HG03175 (cell line): Measurements from ENCODE around the gene SLC35F6.
A peak's percentile ranks its signal among the peaks of the same experiment; 100 is the strongest.
"Not testable (repeated sequence)": the region's sequence is repeated elsewhere in the genome, so short reads cannot be mapped to it uniquely, and the experiment has no call there.

ENCODE experiments used
- ATAC-seq: cut with Tn5 transposase; IDR thresholded peaks from one replicate; pipeline ENCODE4 v1.9.1; 2021; ENCODE audit warnings: mild to moderate bottlenecking, moderate library complexity; ENCODE audit not compliant: unreplicated experiment

Gene SLC35F6

GRCh38 chr2:26730549-26731344 is 33.3 kb upstream of the SLC35F6 start:
- ATAC-seq: no peak

- no peak for ATAC-seq
Observed at GRCh38 chr2:26731714-26732113, 32.4 kb upstream of the SLC35F6 start.

- no peak for ATAC-seq
Observed at GRCh38 chr2:26732446-26732845, 31.6 kb upstream of the SLC35F6 start.

- ATAC-seq: no peak
Observed at GRCh38 chr2:26733413-26733812, 30.7 kb upstream of the SLC35F6 start.

- no peak for ATAC-seq
Observed at GRCh38 chr2:26735097-26735496, 29.0 kb upstream of the SLC35F6 start.

DNA sequence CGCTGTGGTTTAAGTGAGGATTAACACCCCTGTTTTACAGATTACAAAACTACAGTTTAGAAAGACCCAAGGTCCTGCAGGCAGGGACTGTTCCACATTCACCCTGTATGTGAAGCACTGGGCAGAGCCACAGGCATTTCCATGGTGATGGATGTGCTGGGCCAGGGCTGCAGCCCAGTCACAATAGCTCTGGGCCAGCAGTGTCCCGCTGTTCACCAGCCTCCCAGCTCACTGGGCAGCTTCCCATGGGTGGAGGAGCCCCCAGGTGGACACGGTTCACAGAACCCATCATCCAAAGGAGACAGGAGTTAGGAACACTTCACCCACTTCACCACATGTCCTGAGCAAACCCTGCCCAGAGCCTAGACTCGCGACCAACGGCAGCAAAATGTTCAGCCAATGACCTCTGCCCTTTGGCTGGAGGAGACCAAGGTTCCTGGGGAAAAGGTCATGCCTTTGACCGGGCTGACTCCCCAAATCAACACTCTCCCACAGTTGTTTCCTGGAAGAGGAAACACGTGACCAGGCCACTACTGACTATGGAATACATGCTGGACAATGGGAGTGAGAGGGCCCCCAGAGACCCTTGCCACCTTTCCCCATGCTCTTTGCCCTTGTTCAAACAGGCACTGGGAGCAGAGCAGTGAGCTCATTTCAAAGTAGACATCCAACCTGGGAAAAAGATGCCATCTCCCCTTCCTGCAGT is 28.0 kb upstream of the SLC35F6 start:
- no peak for ATAC-seq

DNA sequence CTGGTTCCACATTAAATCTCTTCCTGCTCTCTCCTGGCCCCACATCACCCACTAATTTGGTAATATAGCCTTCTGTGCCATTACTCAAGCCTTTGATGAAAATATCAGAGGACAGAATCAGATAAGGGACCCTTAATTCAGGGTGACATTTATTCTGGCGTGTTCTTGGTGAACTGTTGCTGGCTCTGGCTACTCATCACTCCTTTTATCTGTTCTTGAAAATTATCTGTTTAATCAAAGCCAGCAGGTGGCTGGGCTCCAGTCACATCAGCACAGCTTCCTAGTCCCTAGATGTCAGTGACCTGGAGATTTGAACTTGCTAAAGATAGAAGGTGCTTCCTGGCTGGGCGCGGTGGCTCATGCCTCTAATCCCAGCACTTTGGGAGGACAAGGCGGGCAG is 26.9 kb upstream of the SLC35F6 start:
- no peak for ATAC-seq

DNA sequence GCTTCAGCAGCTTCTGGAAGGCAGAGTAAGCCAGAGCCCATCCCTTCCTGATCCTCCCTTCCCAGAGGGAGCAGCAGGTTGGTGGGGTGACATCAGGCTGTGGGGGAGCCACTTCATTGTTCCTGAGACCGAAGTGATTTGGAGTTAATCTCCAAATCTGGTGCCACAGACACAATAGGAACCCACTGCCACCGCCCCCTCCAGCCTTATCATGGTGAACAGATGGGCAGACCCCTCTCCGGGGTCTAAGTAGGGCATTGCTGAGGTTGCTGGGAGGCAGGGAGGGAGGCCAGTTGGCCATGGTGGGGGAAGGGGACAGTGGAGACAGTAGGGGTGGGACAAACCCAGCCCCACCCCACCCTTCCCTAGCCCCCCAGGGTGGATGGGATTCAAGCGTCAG is 25.6 kb upstream of the SLC35F6 start:
- ATAC-seq: no peak

- ATAC-seq: no peak
Observed at GRCh38 chr2:26739514-26739913, 24.6 kb upstream of the SLC35F6 start.

DNA sequence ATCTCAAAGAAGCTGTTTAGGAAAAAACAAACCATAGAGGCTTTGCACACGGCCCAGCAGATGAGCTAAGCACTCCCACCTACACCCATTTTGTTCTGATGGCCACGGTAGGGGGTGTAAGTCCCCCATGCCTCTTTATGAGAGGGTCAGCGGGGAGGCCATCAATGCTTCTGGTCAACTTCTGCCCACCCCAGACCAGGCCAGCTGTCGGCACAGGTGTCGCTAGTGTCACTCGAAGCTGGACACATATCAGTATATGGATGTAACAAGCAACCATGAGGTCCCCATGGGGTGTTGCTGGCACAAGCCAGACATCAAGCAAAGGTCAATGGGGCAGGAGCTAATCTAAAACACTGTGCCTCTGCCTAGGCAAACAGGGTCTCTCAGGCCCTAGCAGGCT is 23.7 kb upstream of the SLC35F6 start:
- no peak for ATAC-seq

DNA sequence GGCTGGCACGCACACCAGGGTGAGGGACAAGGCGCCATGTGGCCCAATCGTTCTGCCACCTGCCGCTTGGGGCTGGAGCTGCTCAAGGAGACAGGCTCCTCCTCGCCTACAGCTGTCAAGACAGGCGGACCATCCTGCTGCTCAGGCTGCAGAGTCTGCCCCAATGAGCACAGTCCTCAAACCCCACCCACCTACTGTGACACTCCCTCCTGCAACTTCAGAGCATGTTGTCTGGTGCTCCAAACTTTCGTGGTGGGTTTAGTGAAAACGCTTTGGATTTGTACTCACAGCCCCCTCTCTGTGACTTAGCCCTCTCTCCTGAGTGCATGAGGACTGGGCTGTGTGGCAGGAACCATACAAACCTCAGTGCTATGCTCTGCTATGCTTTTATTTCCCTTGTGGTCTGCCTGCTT is 23.2 kb upstream of the SLC35F6 start:
- no peak for ATAC-seq

DNA sequence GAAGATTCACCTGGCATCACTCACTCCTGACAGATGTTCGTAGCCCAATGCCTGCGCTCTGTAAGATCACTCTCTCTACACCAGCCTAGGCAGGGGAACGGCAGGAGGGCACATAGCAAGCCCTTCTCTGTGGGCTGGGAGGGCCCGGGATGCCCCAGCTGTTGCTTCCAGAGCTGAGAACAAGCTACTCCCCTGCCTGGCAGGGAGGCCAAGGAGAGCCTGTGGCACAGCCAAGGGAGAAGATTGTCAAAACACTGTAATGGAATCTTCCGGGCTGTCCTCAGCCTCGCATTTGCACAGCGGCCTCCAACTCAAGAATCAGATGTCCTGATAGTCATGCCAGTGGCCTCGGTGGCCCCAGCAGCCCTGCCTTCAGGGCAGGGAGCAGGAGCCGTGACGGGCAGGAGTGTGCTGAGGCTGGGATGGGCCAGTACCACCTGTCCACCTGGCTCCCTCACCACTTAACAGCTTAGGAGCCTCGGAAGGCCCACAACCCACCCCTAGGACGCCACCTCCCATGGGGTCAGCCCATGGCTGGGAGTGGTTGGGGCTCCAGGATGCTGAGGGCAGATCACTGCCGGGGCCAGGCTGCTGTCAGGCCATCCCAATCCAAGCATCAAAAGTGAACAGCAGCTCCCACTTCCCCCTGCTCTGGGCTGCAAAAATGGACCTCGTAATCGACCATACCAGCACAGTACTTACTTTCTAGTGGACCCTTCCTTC is 21.9 kb upstream of the SLC35F6 start:
- no peak for ATAC-seq

DNA sequence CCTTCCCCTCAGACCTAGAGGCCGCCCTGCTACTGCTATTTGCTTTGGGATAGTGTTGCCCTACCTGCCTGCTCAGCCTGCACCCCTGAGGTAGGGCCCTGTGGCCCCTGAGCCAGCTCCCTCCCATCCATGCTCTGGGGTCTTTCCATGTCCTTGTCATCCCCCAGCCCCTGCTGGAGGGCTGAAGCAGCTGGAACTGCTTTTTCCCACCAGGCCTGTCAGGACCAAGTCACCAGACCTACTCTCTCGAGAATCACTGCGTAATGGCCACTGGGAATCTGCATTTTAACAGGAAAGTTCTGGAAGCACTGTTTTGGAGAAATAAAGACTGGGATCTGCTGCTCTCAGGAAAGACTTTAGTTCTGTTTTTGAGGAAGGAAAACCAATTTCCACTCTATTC is 20.2 kb upstream of the SLC35F6 start:
- ATAC-seq: no peak

- ATAC-seq: no peak
Observed at GRCh38 chr2:26744953-26745352, 19.1 kb upstream of the SLC35F6 start.

- ATAC-seq: peak; percentile 58
Observed at GRCh38 chr2:26745609-26746327, 18.3 kb upstream of the SLC35F6 start.

DNA sequence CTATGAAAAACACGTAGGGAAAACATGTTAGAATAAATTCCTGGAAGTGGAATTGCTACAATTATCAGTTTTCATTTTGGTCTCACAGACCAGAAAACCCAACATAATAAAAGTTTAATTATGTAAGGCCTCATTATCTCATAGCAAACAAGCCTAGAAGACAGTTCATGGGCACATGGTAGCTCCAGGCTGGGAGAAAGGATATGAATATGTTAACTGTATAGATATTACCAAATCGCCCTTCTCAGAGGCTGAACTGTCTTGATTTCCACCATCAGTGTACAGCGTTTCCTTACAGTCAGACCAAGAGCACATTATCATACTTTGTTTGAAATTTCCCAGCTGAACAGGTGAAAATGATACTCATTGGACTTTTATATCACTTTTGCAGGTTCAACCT is 17.1 kb upstream of the SLC35F6 start:
- ATAC-seq: no peak

DNA sequence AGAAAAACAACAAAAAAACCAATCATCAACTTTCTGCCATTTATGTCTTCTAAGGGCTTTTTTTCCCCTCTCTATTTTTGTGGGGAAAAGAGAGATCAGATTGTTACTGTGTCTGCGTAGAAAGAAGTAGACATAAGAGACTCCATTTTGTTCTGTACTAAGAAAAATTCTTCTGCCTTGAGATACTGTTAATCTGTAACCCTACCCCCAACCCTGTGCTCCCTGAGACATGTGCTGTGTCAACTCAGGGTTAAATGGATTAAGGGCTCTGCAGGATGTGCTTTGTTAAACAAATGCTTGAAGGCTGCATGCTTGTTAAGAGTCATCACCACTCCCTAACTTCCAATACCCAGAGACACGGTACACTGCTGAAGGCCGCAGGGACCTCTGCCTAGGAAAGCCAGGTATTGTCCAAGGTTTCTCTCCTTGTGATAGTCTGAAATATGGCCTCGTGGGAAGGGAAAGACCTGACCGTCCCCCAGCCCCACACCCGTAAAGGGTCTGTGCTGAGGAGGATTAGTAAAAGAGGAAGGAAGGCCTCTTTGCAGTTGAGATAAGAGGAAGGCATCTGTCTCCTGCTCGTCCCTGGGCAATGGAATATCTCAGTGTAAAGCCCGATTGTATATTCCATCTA is 14.2 kb upstream of the SLC35F6 start:
- not testable (repeated sequence) for ATAC-seq

DNA sequence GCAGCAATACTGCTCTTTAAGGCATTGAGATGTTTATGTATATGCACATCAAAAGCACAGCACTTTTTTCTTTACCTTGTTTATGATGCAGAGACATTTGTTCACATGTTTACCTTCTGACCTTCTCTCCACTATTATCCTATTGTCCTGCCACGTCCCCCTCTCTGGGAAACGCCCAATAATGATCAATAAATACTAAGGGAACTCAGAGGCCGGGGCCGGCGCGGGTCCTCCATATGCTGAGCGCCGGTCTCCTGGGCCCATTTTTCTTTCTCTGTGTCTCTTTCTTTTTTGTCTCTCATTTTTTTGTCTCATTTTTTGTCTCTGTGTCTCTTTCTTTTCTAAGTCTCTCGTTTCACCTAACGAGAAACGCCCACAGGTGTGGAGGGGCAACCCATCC is 13.6 kb upstream of the SLC35F6 start:
- ATAC-seq: not testable (repeated sequence)

- ATAC-seq: no peak
Observed at GRCh38 chr2:26752656-26753055, 11.4 kb upstream of the SLC35F6 start.

- ATAC-seq: no peak
Observed at GRCh38 chr2:26754539-26754938, 9.5 kb upstream of the SLC35F6 start.
